ENCODE data around the gene KRTAP10-4. TPM values are rescaled to one million over a fixed set of nuclear protein-coding genes. Genes with fewer than 3 reads are reported as not detected.
"Not testable (repeated sequence)": the region's sequence is repeated elsewhere in the genome, so short reads cannot be mapped to it uniquely, and the experiment has no call there.

KRTAP10-4 gene
- total RNA-seq (2014; rRNA removed; shearing (Covaris generic)) (not detected in 2 replicates), total RNA-seq (2022) (not detected in 2 replicates), Bru-seq, nascent RNA (percentile 3 among the genes with signal in this experiment), BruChase-seq, experiment 1, labeled RNA remaining after a 6-hour chase (percentile 3 among the genes with signal in this experiment), BruChase-seq, experiment 2, labeled RNA remaining after a 2-hour chase (not detected)
- long read RNA-seq: 0 reads

- H3K9me2 ChIP-seq (ENCODE audit: insufficient read depth, low read length); H3K79me2 ChIP-seq (ENCODE audit: insufficient read depth, low read depth, low read length); H3K36me3 ChIP-seq (ENCODE audit: insufficient read depth, low read length); H3K4me3 ChIP-seq (ENCODE audit: low read depth, low read length, poor library complexity, severe bottlenecking); CTCF ChIA-PET (ENCODE audit: unreplicated experiment); POLR2A ChIA-PET; intact Hi-C loops (cut with micrococcal nuclease; ENCODE audit: unreplicated experiment); H2AFZ ChIP-seq (ENCODE audit: low read length); H3K4me2 ChIP-seq (ENCODE audit: low read length); DNase-seq (ENCODE audit: low spot score); H3K9me3 ChIP-seq (ENCODE audit: low read length); H3K4me1 ChIP-seq (ENCODE audit: insufficient read depth, low read length, poor library complexity, severe bottlenecking); BruUV-seq (replicated peaks); H4K20me1 ChIP-seq (ENCODE audit: insufficient read depth, low read length); H3K27ac ChIP-seq (ENCODE audit: low read depth, low read length, poor library complexity, severe bottlenecking): not testable (repeated sequence)
Measured at GRCh38 chr21:44573630-44574456, at the start of gene KRTAP10-4. TSS of gene KRTAP10-4 (plus strand) at chr21:44573729. CDS start at chr21:44573759, 30 bp downstream.

- Histone ChIP-seq H3K4me3 (ENCODE audit: low read depth, low read length, poor library complexity, severe bottlenecking) (no peak overlapping the region), H3K4me1 (ENCODE audit: insufficient read depth, low read length, poor library complexity, severe bottlenecking) (no peaks in the 10 kb centered on the region), H2AFZ (ENCODE audit: low read length) (no peak overlapping the region), H3K9me3 (ENCODE audit: low read length) (no peaks in the 10 kb centered on the region; the same call in 1 of the 2 replicates), H4K20me1 (ENCODE audit: insufficient read depth, low read length) (no peaks in the 10 kb centered on the region), H3K79me2 (ENCODE audit: insufficient read depth, low read depth, low read length) (no peaks in the 10 kb centered on the region), H3K36me3 (ENCODE audit: insufficient read depth, low read length) (no peaks in the 10 kb centered on the region), H3K27ac (ENCODE audit: low read depth, low read length, poor library complexity, severe bottlenecking) (no peak overlapping the region), H3K4me2 (ENCODE audit: low read length) (no peak overlapping the region), H3K9me2 (ENCODE audit: insufficient read depth, low read length) (no peaks in the 10 kb centered on the region)
- ChIA-PET CTCF (ENCODE audit: unreplicated experiment) (no interaction called here), POLR2A (no interaction called here)
- BruUV-seq (replicated peaks): no TSS peak
- intact Hi-C loops (cut with micrococcal nuclease; ENCODE audit: unreplicated experiment): no loop called here
- no peak for DNase-seq (ENCODE audit: low spot score)
- TF ChIP-seq EZH2phosphoT487 (IDR thresholded peaks at IDR 0.05; ENCODE audit: borderline replicate concordance, low read depth, low read length): no peak
- TF ChIP-seq CTCF (conservative IDR thresholded peaks at IDR 0.05; ENCODE audit: low read length): no peak
Measured at GRCh38 chr21:44524414-44525371, 48.8 kb upstream of the KRTAP10-4 start.

GRCh38 chr21:44525391-44526095 lies 48.0 kb upstream of the KRTAP10-4 start:
- H2AFZ ChIP-seq (ENCODE audit: low read length): no peak overlapping the region
- H3K4me2 ChIP-seq (ENCODE audit: low read length): no peak overlapping the region
- no peak for DNase-seq (ENCODE audit: low spot score)
- intact Hi-C loops (cut with micrococcal nuclease; ENCODE audit: unreplicated experiment): no loop called here
- TF ChIP-seq CTCF (conservative IDR thresholded peaks at IDR 0.05; ENCODE audit: low read length) (no peak), EZH2phosphoT487 (IDR thresholded peaks at IDR 0.05; ENCODE audit: borderline replicate concordance, low read depth, low read length) (no peak)
- ChIA-PET CTCF (ENCODE audit: unreplicated experiment) (no interaction called here), POLR2A (no interaction called here)
- H3K4me1 ChIP-seq (ENCODE audit: insufficient read depth, low read length, poor library complexity, severe bottlenecking): no peaks in the 10 kb centered on the region
- H3K36me3 ChIP-seq (ENCODE audit: insufficient read depth, low read length): no peaks in the 10 kb centered on the region
- H3K9me2 ChIP-seq (ENCODE audit: insufficient read depth, low read length): no peaks in the 10 kb centered on the region
- H3K4me3 ChIP-seq (ENCODE audit: low read depth, low read length, poor library complexity, severe bottlenecking): no peak overlapping the region
- H3K79me2 ChIP-seq (ENCODE audit: insufficient read depth, low read depth, low read length): no peaks in the 10 kb centered on the region
- no peaks in the 10 kb centered on the region; the same call in 1 of the 2 replicates for H3K9me3 ChIP-seq (ENCODE audit: low read length)
- no peak overlapping the region for H3K27ac ChIP-seq (ENCODE audit: low read depth, low read length, poor library complexity, severe bottlenecking)
- no TSS peak for BruUV-seq (replicated peaks)
- H4K20me1 ChIP-seq (ENCODE audit: insufficient read depth, low read length): no peaks in the 10 kb centered on the region

Measured in OCI-LY7 (cell line).